GM12872 (cell line): ENCODE measurements around the gene DHRSX.

Source experiments
- CTCF ChIP-seq: IDR thresholded peaks from 3 replicates; pipeline ENCODE4 v1.5.1; 2011; ENCODE audit warnings: low read depth, mild to moderate bottlenecking, low read length, moderate library complexity; ENCODE audit not compliant: insufficient read depth

DHRSX gene

GRCh38 chrX:2414384-2414783 lies 86.4 kb downstream of the DHRSX start:
- TF ChIP-seq CTCF: no peak

- TF ChIP-seq CTCF: no peak
Measured at GRCh38 chrX:2413969-2414368, 86.8 kb downstream of the DHRSX start.

- TF ChIP-seq CTCF: no peak
Measured at GRCh38 chrX:2412131-2412530, 88.6 kb downstream of the DHRSX start.

- no peak for TF ChIP-seq CTCF
Measured at GRCh38 chrX:2410279-2411020, 90.3 kb downstream of the DHRSX start.

GRCh38 chrX:2409796-2410195 lies 91.0 kb downstream of the DHRSX start:
- no peak for TF ChIP-seq CTCF

GRCh38 chrX:2408856-2409255 lies 91.9 kb downstream of the DHRSX start:
- no peak for TF ChIP-seq CTCF

GRCh38 chrX:2406891-2407518 lies 93.8 kb downstream of the DHRSX start:
- no peak for TF ChIP-seq CTCF
